Measurements from ENCODE around the gene RFPL3. TPM values are rescaled to one million over a fixed set of nuclear protein-coding genes. Genes with fewer than 3 reads are reported as not detected.
"Not testable (repeated sequence)": the region's sequence is repeated elsewhere in the genome, so short reads cannot be mapped to it uniquely, and the experiment has no call there.

The RFPL3 gene
- total RNA-seq (not detected), polyA plus RNA-seq (not detected)

DNA sequence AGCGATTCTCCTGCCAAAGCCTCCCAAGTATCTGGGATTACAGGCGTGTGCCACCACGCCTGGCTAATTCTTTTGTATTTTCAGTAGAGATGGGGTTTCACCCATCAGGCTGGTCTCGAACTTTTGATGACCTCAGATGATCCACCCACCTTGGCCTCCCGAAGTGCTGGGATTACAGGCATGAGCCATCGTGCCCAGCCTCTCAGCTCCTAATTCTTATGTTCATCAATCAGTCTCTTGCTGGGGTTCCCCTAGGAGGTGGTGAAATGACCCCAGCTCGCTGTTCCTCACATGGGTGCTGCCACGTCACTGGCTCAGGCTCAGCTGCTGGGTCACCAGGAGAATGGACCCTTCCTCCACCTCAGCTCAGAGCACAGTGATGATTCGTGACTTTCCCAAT is at the start of gene RFPL3:
TSS of gene RFPL3 (plus strand) at position 301 of the 400 bp plus-strand sequence. CDS start 205 bp downstream, outside the sequence.
- WGBS = 74% methylated on average over 9 of the region's 9 CpGs
- not testable (repeated sequence) for H3K36me3 ChIP-seq (ENCODE audit: insufficient read depth); H3K4me1 ChIP-seq (ENCODE audit: insufficient read depth); H3K27ac ChIP-seq (ENCODE audit: low read depth); H3K4me3 ChIP-seq (ENCODE audit: low read depth, low read length); DNase-seq (ENCODE audit: extremely low spot score)

DNA sequence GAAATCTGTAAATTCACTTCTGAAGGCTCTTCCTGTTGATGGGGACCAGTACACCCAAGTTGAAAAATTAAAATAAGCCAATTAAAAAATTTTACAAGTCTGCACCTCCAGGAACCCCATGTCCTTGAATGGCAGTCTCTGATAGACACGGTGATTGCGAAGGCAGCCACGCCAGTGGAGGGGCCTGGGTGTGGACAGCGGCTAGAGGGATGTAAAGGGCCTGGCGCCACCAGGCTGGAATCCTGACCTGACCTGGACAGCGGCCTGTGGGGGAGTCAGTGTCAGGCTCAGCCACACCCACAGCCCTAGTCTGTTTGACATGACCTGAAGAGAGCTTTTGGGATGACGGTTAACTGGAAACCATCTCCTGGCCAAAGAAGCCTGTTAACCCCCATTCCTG is 49.5 kb upstream of the RFPL3 start:
- 70% methylated on average over 7 of the region's 7 CpGs for WGBS
- no peak overlapping the region for H3K27ac ChIP-seq (ENCODE audit: low read depth)
- no peak overlapping the region for H3K4me3 ChIP-seq (ENCODE audit: low read depth, low read length)
- DNase-seq (ENCODE audit: extremely low spot score) = no peak
- H3K4me1 ChIP-seq (ENCODE audit: insufficient read depth) = no peaks in the 10 kb centered on the region
- no peaks in the 10 kb centered on the region for H3K36me3 ChIP-seq (ENCODE audit: insufficient read depth)

DNA sequence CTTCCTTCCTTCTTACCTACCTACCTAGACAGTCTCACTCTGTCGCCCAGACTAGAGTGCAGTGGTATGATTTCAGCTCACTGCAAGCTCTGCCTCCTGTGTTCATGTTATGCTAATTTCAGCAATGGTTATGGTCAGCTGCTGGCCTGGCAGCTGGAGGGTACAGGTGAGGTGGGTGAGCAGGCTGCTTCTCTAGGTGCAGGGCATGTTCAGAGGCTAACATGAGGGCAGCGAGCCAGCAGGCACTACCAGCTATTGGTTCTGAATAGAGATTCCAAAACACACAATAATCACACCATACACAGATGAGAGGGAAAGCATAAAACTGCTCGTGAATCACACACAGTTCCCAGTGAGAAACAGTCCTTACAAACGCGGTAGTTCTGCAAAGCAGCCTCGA is 48.7 kb upstream of the RFPL3 start:
- Histone ChIP-seq H3K4me1 (ENCODE audit: insufficient read depth) (no peaks in the 10 kb centered on the region), H3K4me3 (ENCODE audit: low read depth, low read length) (no peak overlapping the region), H3K36me3 (ENCODE audit: insufficient read depth) (no peaks in the 10 kb centered on the region), H3K27ac (ENCODE audit: low read depth) (no peak overlapping the region)
- DNase-seq (ENCODE audit: extremely low spot score) = no peak
- 81% methylated on average over 6 of the region's 6 CpGs for WGBS

DNA sequence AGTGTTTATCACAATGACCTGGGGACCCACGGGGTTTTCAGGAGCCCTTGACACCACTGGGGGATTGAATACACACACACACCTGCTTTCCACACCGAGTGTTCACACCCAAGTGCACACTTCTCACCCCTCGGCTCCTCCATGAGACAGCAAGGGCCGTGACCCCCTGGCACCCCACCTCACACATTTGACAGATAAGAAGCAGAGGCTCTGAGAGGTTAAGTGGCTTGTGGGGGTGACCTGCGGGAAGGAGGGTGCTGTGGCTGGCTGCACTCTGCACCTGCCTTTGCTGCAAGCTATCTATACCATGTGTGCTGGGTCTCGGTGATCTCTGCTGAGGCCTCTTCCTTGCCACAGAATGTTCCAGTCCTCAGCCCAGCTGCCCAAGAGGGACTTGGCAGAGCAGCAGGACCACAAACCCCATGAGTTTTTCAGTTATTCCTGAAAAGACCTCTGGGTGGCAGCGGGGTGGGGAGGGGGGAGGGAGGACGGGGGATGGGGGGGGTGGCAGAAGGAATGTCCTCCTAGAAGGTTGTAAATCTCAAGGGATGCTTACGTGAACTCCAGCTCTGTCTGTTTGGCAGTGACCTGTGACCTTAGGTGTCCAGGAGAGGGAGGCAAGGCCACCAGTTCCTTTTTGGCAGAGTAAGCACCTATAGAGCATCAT is 47.9 kb upstream of the RFPL3 start:
- Histone ChIP-seq H3K36me3 (ENCODE audit: insufficient read depth) (no peaks in the 10 kb centered on the region), H3K4me1 (ENCODE audit: insufficient read depth) (no peaks in the 10 kb centered on the region), H3K27ac (ENCODE audit: low read depth) (no peak overlapping the region), H3K4me3 (ENCODE audit: low read depth, low read length) (no peak overlapping the region)
- no peak for DNase-seq (ENCODE audit: extremely low spot score)
- 54% methylated on average over 9 of the region's 9 CpGs for WGBS

DNA sequence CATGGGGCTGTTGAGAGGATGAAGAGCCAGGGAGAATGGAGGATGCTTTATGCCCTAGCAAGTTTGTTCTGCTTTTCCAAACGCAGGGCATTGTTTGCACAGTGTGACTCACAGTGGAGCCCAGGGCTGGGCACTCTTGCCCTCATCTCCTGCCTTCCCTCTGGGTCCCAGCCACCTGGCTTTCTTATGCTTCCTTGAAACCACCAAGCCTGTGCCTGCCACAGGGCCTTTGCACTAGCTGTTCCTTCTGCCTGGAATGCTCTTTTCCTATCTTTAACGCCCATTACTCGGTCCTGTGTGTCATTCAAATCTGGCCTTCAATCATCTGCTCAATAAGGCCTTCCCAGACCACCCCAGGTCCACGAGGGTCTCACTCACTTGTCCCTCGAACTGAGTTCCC is 46.9 kb upstream of the RFPL3 start:
- Histone ChIP-seq H3K4me3 (ENCODE audit: low read depth, low read length) (no peak overlapping the region), H3K4me1 (ENCODE audit: insufficient read depth) (no peaks in the 10 kb centered on the region), H3K27ac (ENCODE audit: low read depth) (no peak overlapping the region), H3K36me3 (ENCODE audit: insufficient read depth) (no peaks in the 10 kb centered on the region)
- DNase-seq (ENCODE audit: extremely low spot score) = no peak
- 83% methylated on average over 5 of the region's 5 CpGs for WGBS

DNA sequence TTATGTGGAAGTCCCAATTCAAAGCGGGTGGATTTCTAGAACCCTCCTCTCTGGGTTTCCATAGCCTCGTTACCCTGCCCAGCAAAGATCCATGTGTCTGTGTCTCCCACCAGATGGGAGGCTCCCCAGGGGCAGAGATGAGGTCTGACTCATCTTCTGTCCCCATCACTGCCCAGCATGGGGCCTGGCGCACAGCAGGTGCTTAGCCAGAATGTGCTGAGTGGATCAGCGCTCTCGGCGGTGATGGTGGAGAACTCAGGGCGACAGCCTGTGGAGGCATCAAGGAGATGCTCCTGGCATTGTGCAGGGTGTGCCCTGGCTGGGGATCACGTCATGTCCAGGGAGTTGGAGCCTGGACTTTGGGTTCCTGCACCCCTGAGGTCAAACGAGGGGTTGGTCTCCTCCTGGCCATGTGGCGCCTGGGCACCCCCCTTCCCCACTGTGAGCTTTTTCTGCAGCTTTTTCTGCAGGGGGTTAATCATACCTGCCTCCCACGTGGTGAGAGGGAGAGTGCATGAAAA is 46.1 kb upstream of the RFPL3 start:
- Histone ChIP-seq H3K36me3 (ENCODE audit: insufficient read depth) (no peaks in the 10 kb centered on the region), H3K4me1 (ENCODE audit: insufficient read depth) (no peaks in the 10 kb centered on the region), H3K27ac (ENCODE audit: low read depth) (no peak overlapping the region), H3K4me3 (ENCODE audit: low read depth, low read length) (no peak overlapping the region)
- no peak for DNase-seq (ENCODE audit: extremely low spot score)
- WGBS = 78% methylated on average over 11 of the region's 11 CpGs

DNA sequence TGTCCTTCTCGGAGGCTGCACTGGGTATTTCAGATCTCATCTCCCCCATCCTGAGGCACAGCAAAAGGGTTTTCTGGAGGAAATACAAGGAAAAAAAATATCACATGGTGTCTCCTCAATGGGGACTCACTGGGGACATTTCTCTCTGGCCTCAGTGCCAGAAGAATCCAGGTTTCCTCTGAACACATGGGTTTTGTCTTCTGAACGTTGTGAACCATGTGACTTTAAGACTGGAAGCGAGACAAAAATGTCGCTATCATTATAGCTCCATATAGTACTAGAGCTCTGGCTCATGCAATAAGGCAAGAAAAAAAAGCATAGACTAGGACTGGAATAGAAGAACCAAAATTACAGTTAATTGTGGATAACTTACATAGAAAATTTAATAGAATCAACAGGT is 44.9 kb upstream of the RFPL3 start:
- Histone ChIP-seq H3K36me3 (ENCODE audit: insufficient read depth) (no peaks in the 10 kb centered on the region), H3K27ac (ENCODE audit: low read depth) (no peak overlapping the region), H3K4me1 (ENCODE audit: insufficient read depth) (no peaks in the 10 kb centered on the region), H3K4me3 (ENCODE audit: low read depth, low read length) (no peak overlapping the region)
- DNase-seq (ENCODE audit: extremely low spot score) = no peak
- 78% methylated on average over 4 of the region's 4 CpGs for WGBS

DNA sequence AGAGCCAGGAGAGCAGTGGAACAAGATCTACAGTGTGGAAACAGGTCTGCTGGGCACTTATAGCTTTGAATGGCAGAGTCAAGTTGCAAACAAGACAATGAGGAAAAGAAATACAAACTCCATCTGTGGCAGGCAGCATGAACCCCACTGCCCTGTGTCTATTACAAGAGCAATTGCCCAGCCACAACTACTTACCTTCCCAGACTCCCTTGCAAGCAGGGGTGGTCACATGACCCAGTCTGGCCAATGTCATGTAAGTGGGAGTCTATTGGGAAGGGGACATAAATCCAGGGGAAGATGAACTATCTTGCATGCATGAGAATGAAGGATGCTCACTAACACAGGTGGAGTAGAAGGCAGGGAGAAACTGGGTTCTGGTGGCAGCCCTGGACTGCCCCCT is 44.1 kb upstream of the RFPL3 start:
- no peaks in the 10 kb centered on the region for H3K36me3 ChIP-seq (ENCODE audit: insufficient read depth)
- no peak for DNase-seq (ENCODE audit: extremely low spot score)
- no peaks in the 10 kb centered on the region for H3K4me1 ChIP-seq (ENCODE audit: insufficient read depth)
- no peak overlapping the region for H3K27ac ChIP-seq (ENCODE audit: low read depth)
- no peak overlapping the region for H3K4me3 ChIP-seq (ENCODE audit: low read depth, low read length)

DNA sequence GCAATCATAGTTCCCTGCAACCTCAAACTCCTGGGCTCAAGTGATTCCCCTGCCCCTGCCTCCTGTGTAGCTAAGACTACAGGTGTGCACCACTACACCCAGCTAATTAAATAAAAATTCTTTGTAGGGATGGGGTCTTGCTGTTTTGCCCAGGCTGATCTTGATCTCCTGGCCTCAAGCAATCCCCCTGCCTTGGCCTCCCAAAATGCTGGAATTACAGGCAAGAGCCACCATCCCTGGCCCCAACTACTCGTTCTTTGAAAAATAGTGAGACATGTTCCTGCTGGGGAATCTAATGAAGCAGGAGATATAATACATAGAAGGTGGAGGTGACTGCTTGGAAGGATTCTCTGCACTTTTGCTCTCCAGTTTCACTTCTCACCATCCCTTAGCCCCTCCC is 40.1 kb upstream of the RFPL3 start:
- DNase-seq (ENCODE audit: extremely low spot score) = no peak
- H3K4me1 ChIP-seq (ENCODE audit: insufficient read depth) = no peaks in the 10 kb centered on the region
- no peak overlapping the region for H3K4me3 ChIP-seq (ENCODE audit: low read depth, low read length)
- H3K27ac ChIP-seq (ENCODE audit: low read depth) = no peak overlapping the region
- no peaks in the 10 kb centered on the region for H3K36me3 ChIP-seq (ENCODE audit: insufficient read depth)
- 0% methylated on average over 1 of the region's 1 CpG for WGBS

DNA sequence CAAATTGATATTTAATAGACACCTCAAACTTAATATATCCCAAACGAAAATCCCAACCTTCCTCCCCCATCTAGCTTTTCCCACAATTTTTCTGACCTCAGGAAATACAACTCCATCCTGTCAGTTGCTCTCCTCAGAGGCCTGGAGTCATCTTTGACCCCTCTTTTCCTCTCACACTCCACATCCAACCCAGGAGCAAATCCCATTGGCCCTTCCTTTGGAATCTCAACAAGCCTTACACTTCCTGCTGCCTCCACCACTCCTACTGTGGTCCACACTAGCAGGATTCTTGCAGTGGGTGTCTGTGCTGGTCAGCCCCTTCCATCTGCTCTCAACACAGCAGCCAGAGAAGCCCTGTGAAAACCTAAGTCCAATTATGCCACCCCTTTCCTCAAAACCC is 39.3 kb upstream of the RFPL3 start:
- Histone ChIP-seq H3K4me3 (ENCODE audit: low read depth, low read length) (no peak overlapping the region), H3K4me1 (ENCODE audit: insufficient read depth) (no peaks in the 10 kb centered on the region), H3K27ac (ENCODE audit: low read depth) (no peak overlapping the region), H3K36me3 (ENCODE audit: insufficient read depth) (no peaks in the 10 kb centered on the region)
- no peak for DNase-seq (ENCODE audit: extremely low spot score)
- WGBS = 51% methylated on average over 1 of the region's 1 CpG

DNA sequence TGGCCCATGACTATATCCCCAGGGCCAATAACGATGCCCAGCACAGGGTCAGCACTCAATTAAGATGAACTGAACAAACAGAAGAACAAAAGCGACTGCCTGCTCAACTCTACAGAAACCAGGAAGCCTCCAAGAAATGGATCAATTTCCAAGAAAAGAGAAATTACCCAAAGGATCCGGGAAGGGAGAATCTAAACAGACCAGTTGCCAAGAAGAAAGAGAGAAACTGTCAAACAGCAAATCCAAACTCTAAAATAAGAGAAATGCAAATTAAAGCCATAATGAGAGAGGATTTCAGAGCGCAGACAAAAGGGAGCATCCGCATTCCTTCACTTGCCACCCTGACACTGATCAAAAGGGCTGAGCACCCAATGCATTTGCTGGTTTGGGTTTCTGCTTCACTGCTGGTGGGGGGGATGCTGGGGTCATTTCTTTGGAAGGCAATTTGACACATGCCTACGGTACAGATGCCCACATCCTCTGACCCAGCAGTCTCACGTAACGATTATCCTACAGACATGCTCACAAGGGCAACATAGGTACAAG is 37.7 kb upstream of the RFPL3 start:
- no peak overlapping the region for H3K27ac ChIP-seq (ENCODE audit: low read depth)
- no peaks in the 10 kb centered on the region for H3K4me1 ChIP-seq (ENCODE audit: insufficient read depth)
- WGBS = 42% methylated on average over 8 of the region's 8 CpGs
- H3K4me3 ChIP-seq (ENCODE audit: low read depth, low read length) = no peak overlapping the region
- no peak for DNase-seq (ENCODE audit: extremely low spot score)
- H3K36me3 ChIP-seq (ENCODE audit: insufficient read depth) = no peaks in the 10 kb centered on the region

DNA sequence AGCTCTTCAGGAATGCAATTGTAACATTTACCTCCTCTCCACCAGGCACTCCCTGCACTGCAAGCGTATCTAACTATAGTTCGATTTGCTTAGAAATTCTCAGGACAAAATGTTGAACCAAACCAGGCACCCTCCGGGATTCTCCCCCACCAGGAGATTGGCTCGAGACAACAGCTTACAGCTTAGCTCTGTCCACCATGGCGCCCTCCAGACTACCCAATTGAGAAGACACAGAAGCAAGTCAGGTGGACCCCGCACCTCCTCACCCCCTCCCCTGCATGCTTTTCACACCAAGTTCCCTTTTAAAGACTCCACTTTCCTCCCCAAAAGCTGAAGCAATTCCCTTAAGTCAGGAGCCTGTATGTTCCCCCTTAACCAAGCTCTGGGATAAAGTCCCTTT is 34.7 kb upstream of the RFPL3 start:
- H3K4me3 ChIP-seq (ENCODE audit: low read depth, low read length) = no peak overlapping the region
- H3K4me1 ChIP-seq (ENCODE audit: insufficient read depth) = no peaks in the 10 kb centered on the region
- no peak overlapping the region for H3K27ac ChIP-seq (ENCODE audit: low read depth)
- H3K36me3 ChIP-seq (ENCODE audit: insufficient read depth) = no peaks in the 10 kb centered on the region
- no peak for DNase-seq (ENCODE audit: extremely low spot score)
- 69% methylated on average over 6 of the region's 6 CpGs for WGBS

DNA sequence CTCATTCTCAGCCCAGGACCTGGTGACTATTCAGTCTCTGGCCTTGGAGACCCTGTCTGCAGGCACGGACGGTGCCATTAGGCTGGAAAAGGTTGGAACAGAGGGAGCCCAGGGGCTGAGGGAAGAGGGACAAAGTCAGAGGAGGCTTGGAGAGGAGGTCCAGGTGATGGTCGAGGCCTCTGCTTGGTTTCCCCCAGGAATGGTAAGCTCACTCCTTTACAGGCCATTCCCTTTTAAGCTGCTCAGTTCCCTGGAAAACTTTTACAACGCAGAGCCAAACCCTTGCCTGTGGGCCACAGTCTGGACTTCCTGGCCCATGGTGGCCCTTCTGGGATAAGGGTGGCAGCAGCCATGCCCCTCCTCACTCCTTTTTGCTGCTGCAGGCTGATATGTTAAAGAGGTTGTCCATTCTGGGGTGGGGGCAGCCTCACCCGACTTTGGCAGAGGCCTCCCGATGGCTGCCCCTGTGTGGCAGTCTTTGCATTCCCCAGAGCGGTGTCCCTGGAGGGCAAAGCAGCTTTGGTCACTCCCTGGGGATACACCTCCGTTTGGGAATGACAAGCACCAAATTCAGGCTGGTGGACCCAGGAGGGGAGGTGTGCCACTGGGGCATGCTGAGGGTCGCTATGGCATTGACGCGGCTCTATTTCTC is 34.0 kb upstream of the RFPL3 start:
- DNase-seq (ENCODE audit: extremely low spot score) = no peak
- 81% methylated on average over 11 of the region's 11 CpGs for WGBS
- no peaks in the 10 kb centered on the region for H3K36me3 ChIP-seq (ENCODE audit: insufficient read depth)
- no peak overlapping the region for H3K4me3 ChIP-seq (ENCODE audit: low read depth, low read length)
- no peak overlapping the region for H3K27ac ChIP-seq (ENCODE audit: low read depth)
- H3K4me1 ChIP-seq (ENCODE audit: insufficient read depth) = no peaks in the 10 kb centered on the region

All from urinary bladder (tissue), 4 donors.